HG03135 (cell line): ENCODE results near the gene DOCK9.
"Not testable (repeated sequence)": the region's sequence is repeated elsewhere in the genome, so short reads cannot be mapped to it uniquely, and the experiment has no call there.

ENCODE experiments used
- ATAC-seq: cut with Tn5 transposase; IDR thresholded peaks from one replicate; pipeline ENCODE4 v1.9.1; 2021; ENCODE audit warnings: mild to moderate bottlenecking, moderate library complexity; ENCODE audit not compliant: unreplicated experiment

Gene DOCK9

GRCh38 chr13:98828614-98829013, 149.2 kb downstream of the DOCK9 start:
- no peak for ATAC-seq

GRCh38 chr13:98827449-98827848, 150.4 kb downstream of the DOCK9 start:
- ATAC-seq, result no peak

- ATAC-seq, result no peak
Observed at GRCh38 chr13:98826146-98826545, 151.7 kb downstream of the DOCK9 start.

- ATAC-seq, result no peak
Observed at GRCh38 chr13:98825659-98826058, 152.2 kb downstream of the DOCK9 start.

GRCh38 chr13:98824376-98825160, 153.3 kb downstream of the DOCK9 start:
- ATAC-seq, result no peak

- no peak for ATAC-seq
Observed at GRCh38 chr13:98823442-98823841, 154.4 kb downstream of the DOCK9 start.

- ATAC-seq, result no peak
Observed at GRCh38 chr13:98822225-98822606, 155.6 kb downstream of the DOCK9 start.

GRCh38 chr13:98821372-98822224, 156.3 kb downstream of the DOCK9 start:
- no peak for ATAC-seq

- ATAC-seq, result no peak
Observed at GRCh38 chr13:98820744-98821371, 157.0 kb downstream of the DOCK9 start.

- ATAC-seq, result no peak
Observed at GRCh38 chr13:98820300-98820699, 157.6 kb downstream of the DOCK9 start.

GRCh38 chr13:98819382-98820010, 158.4 kb downstream of the DOCK9 start:
- ATAC-seq, result no peak

GRCh38 chr13:98816406-98816805, 161.5 kb downstream of the DOCK9 start:
- no peak for ATAC-seq

GRCh38 chr13:98813993-98814392, 163.9 kb downstream of the DOCK9 start:
- no peak for ATAC-seq

- ATAC-seq, result not testable (repeated sequence)
Observed at GRCh38 chr13:98812186-98812790, 165.6 kb downstream of the DOCK9 start.

- ATAC-seq, result no peak
Observed at GRCh38 chr13:98810746-98811145, 167.1 kb downstream of the DOCK9 start.

GRCh38 chr13:98809345-98809777, 168.5 kb downstream of the DOCK9 start:
- ATAC-seq, result no peak

GRCh38 chr13:98807774-98808173, 170.1 kb downstream of the DOCK9 start:
- no peak for ATAC-seq

- ATAC-seq, result no peak
Observed at GRCh38 chr13:98804336-98804855, 173.5 kb downstream of the DOCK9 start.

- ATAC-seq, result no peak
Observed at GRCh38 chr13:98803921-98804320, 173.9 kb downstream of the DOCK9 start.

- no peak for ATAC-seq
Observed at GRCh38 chr13:98803111-98803561, 174.7 kb downstream of the DOCK9 start.
